PC-9 (cell line): Measurements from ENCODE around the gene TBX5. TPM values are rescaled to one million over a fixed set of nuclear protein-coding genes. Genes with fewer than 3 reads are reported as not detected.

Experiments
- BruUV-seq: library from RNA; stranded (reverse); fragments of 400-500 nt; replicated peaks from 2 replicates; lab custom pipeline; 2021; lab: Mats Ljungman, UMichigan
- CTCF ChIA-PET: fragments of 300-600 bp; sonication (Branson Sonifier 250); formaldehyde crosslinking; loops from one replicate; lab custom pipeline; 2022; ENCODE audit warnings: antibody characterized with exemption; lab: Charles Lee
- POLR2A ChIA-PET: fragments of 300-600 bp; sonication (Branson Sonifier 250); formaldehyde crosslinking; loops from one replicate; lab custom pipeline; 2022; ENCODE audit warnings: antibody characterized with exemption; ENCODE audit not compliant: unreplicated experiment; lab: Charles Lee
- DNase-seq, 2 experiments: peaks; one replicate each; pipeline versions ENCODE4 v3.0.0 to v3.0.0-alpha.2; 2015 to 2022; ENCODE audit warnings: mixed read lengths in 1 of 2
- H2AFZ ChIP-seq: fragments of 200-600 bp; sonication (generic); 2 replicates; pipeline ENCODE4 v1.8.1; 2017; ENCODE audit warnings: antibody characterized with exemption
- H3F3A ChIP-seq: fragments of 200-600 bp; sonication (generic); 2 replicates; pipeline ENCODE4 v1.8.1; 2017; ENCODE audit warnings: antibody characterized with exemption, mild to moderate bottlenecking, low read depth; ENCODE audit not compliant: insufficient read depth
- H3K27ac ChIP-seq: fragments of 200-600 bp; sonication (generic); 2 replicates; pipeline ENCODE4 v1.6.1; 2016; ENCODE audit warnings: mixed run types
- H3K27me3 ChIP-seq: fragments of 200-600 bp; sonication (generic); 2 replicates; pipeline ENCODE4 v1.6.1; 2016; ENCODE audit warnings: low read depth, mixed run types; ENCODE audit not compliant: insufficient read depth
- H3K36me3 ChIP-seq: fragments of 200-600 bp; sonication (generic); 2 replicates; pipeline ENCODE4 v1.6.1; 2016; ENCODE audit warnings: low read depth, mixed run types
- H3K4me1 ChIP-seq: fragments of 200-600 bp; sonication (generic); replicated peaks from 2 replicates; pipeline ENCODE4 v1.6.1; 2016; ENCODE audit warnings: mixed run types; ENCODE audit not compliant: insufficient read depth
- H3K4me2 ChIP-seq: fragments of 200-600 bp; sonication (generic); 2 replicates; pipeline ENCODE4 v1.6.1; 2017; ENCODE audit warnings: mixed run types
- H3K4me3 ChIP-seq: fragments of 200-600 bp; sonication (generic); 2 replicates; pipeline ENCODE4 v1.6.1; 2016; ENCODE audit warnings: mixed run types
- H3K79me2 ChIP-seq: fragments of 200-600 bp; sonication (generic); 2 replicates; pipeline ENCODE4 v1.6.1; 2017; ENCODE audit warnings: low read depth, mixed run types
- H3K9me2 ChIP-seq: fragments of 200-600 bp; sonication (generic); 2 replicates; pipeline ENCODE4 v1.8.1; 2017; ENCODE audit warnings: mild to moderate bottlenecking; ENCODE audit not compliant: insufficient read depth
- H3K9me3 ChIP-seq: fragments of 200-600 bp; sonication (generic); 2 replicates; pipeline ENCODE4 v1.8.1; 2016; ENCODE audit warnings: low read depth; ENCODE audit not compliant: insufficient read depth
- H4K20me1 ChIP-seq: fragments of 200-600 bp; sonication (generic); 2 replicates; pipeline ENCODE4 v1.8.1; 2017; ENCODE audit not compliant: insufficient read depth
- EZH2 ChIP-seq: fragments of 200-600 bp; sonication (generic); IDR thresholded peaks from 2 replicates; pipeline ENCODE4 v1.8.0; 2017; ENCODE audit warnings: antibody characterized with exemption, low read depth
- intact Hi-C: fragments of 100-400 bp; cut with micrococcal nuclease; formaldehyde crosslinking; loops from one replicate; pipeline ENCODE4 v1.10.0; 2022; ENCODE audit not compliant: unreplicated experiment
- total RNA-seq: library from RNA; stranded (reverse); gene quantifications from 2 replicates; pipeline ENCODE4 v1.2.3, GENCODE V29; 2021
- TF ChIP-seq, protein P1 (sequence below): fragments of 200-600 bp; sonication (generic); conservative IDR thresholded peaks from 2 replicates; pipeline ENCODE4 v1.6.1; 2017; ENCODE audit warnings: mixed run types, antibody characterized with exemption, mild to moderate bottlenecking, moderate library complexity

TBX5 gene
- total RNA-seq, 1 experiment from 2014 or later, result not detected

DNA sequence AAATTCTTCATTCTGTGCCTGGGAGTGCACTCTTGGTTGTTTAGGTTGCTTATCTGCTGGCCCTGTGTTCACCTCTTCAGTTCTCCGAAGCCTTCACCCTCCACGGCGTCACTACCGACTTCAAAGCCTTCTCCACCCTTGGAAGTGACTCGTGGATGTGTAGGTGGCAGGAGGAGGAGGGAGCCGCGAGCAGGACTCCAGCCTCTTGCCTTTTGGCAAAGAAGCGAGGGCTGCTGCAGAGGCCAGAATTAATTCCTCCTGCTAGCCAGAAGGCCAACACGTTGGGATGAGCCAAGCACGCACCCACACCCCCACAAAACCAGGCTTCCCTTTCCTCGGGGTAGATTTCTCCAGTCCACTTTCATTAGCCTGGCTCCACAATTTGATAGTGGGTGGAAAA lies 86.5 kb downstream of the TBX5 start:
- ChIA-PET POLR2A (no interaction called here), CTCF (no interaction called here)
- H3K27me3 ChIP-seq, result peaks cover 64% of the 10 kb centered on the region
- DNase-seq, result no peak
- no peaks in the 10 kb centered on the region for H3K36me3 ChIP-seq
- intact Hi-C loops, result no loop called here
- TF ChIP-seq, protein P1, sequence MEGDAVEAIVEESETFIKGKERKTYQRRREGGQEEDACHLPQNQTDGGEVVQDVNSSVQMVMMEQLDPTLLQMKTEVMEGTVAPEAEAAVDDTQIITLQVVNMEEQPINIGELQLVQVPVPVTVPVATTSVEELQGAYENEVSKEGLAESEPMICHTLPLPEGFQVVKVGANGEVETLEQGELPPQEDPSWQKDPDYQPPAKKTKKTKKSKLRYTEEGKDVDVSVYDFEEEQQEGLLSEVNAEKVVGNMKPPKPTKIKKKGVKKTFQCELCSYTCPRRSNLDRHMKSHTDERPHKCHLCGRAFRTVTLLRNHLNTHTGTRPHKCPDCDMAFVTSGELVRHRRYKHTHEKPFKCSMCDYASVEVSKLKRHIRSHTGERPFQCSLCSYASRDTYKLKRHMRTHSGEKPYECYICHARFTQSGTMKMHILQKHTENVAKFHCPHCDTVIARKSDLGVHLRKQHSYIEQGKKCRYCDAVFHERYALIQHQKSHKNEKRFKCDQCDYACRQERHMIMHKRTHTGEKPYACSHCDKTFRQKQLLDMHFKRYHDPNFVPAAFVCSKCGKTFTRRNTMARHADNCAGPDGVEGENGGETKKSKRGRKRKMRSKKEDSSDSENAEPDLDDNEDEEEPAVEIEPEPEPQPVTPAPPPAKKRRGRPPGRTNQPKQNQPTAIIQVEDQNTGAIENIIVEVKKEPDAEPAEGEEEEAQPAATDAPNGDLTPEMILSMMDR, result no peak
- no peak for TF ChIP-seq EZH2
- no peaks in the 10 kb centered on the region for H4K20me1 ChIP-seq
- no peaks in the 10 kb centered on the region for H3F3A ChIP-seq
- H3K27ac ChIP-seq, result no peak overlapping the region
- no TSS peak for BruUV-seq
- no peak overlapping the region for H3K4me2 ChIP-seq
- no peaks in the 10 kb centered on the region for H3K9me3 ChIP-seq
- no peak overlapping the region for H2AFZ ChIP-seq
- H3K9me2 ChIP-seq, result no peaks in the 10 kb centered on the region
- H3K4me1 ChIP-seq, result no peaks in the 10 kb centered on the region
- H3K79me2 ChIP-seq, result no peaks in the 10 kb centered on the region
- H3K4me3 ChIP-seq, result no peak overlapping the region

DNA sequence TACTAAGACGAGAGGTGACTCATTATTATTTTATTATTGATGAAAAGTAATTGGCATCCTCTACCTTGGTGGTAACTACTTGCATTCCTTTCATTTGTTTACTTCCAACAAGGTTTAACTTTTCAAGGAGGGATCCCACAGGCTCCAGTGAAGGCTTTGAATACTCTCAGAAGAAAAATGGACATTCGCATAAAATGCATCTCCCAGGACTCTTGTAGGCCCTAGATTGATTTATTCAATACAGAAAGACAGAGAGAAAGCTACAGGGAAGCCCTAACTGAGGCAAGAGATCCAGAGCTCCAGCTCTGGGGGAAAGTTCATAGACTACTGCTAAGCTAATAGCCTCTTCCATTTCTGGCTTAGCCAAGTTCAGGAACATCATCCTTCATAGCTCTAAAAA lies 87.0 kb downstream of the TBX5 start:
- no peak for DNase-seq
- H3K4me1 ChIP-seq, result no peaks in the 10 kb centered on the region
- no TSS peak for BruUV-seq
- TF ChIP-seq EZH2, result no peak
- TF ChIP-seq, protein P1, result no peak
- no peaks in the 10 kb centered on the region for H3K9me2 ChIP-seq
- no peaks in the 10 kb centered on the region for H4K20me1 ChIP-seq
- no peak overlapping the region for H3K4me3 ChIP-seq
- H3K27ac ChIP-seq, result no peak overlapping the region
- no peaks in the 10 kb centered on the region for H3K79me2 ChIP-seq
- intact Hi-C loops, result no loop called here
- no peak overlapping the region for H2AFZ ChIP-seq
- no peaks in the 10 kb centered on the region for H3F3A ChIP-seq
- H3K9me3 ChIP-seq, result no peaks in the 10 kb centered on the region
- H3K36me3 ChIP-seq, result no peaks in the 10 kb centered on the region
- CTCF ChIA-PET, result no interaction called here
- no peak overlapping the region for H3K4me2 ChIP-seq
- POLR2A ChIA-PET, result no interaction called here
- H3K27me3 ChIP-seq, result peaks cover 63% of the 10 kb centered on the region

DNA sequence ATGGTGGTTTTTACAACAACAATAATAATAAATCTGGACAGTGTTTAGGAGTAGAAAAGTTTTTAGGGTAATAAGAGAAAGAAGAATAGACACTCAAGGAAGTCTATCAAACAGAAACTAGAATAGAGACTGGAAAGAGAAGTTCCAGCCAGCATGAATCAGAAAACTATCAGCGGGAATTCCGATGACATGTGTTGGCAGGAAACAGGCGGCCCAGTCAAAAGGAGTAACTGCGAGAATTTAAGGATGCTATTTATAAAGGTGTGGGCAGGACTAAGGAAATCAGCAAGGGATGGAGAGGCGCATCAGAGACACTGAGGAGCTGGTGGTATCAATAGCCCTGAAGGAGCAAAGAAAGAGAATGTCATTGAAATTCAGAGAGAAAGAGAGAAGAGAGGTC lies 89.9 kb downstream of the TBX5 start:
- H3K79me2 ChIP-seq, result no peaks in the 10 kb centered on the region
- no peak for DNase-seq
- no peak for TF ChIP-seq EZH2
- TF ChIP-seq, protein P1, result no peak
- intact Hi-C loops, result no loop called here
- no peaks in the 10 kb centered on the region for H4K20me1 ChIP-seq
- H3K4me1 ChIP-seq, result no peaks in the 10 kb centered on the region
- no peaks in the 10 kb centered on the region for H3K36me3 ChIP-seq
- H3K4me2 ChIP-seq, result no peak overlapping the region
- ChIA-PET POLR2A (no interaction called here), CTCF (no interaction called here)
- BruUV-seq, result no TSS peak
- no peaks in the 10 kb centered on the region for H3F3A ChIP-seq
- H3K4me3 ChIP-seq, result no peak overlapping the region
- no peak overlapping the region for H3K27ac ChIP-seq
- no peaks in the 10 kb centered on the region for H3K9me3 ChIP-seq
- H2AFZ ChIP-seq, result no peak overlapping the region
- H3K27me3 ChIP-seq, result peaks cover 44% of the 10 kb centered on the region
- no peaks in the 10 kb centered on the region for H3K9me2 ChIP-seq
